ENCODE data around the gene VWA5B2. TPM values are rescaled to one million over a fixed set of nuclear protein-coding genes. Genes with fewer than 3 reads are reported as not detected.

VWA5B2 gene
- total RNA-seq, 1 donor from 2014 or later: 0.32 TPM

- Histone ChIP-seq H3K9me3 (no peaks in the 10 kb centered on the region), H3K27ac (peak overlapping the region; percentile 87 to 93), H3K4me3 (peak overlapping the region; percentile 91 to 97), H3K36me3 (peaks cover 58 to 66% of the 10 kb centered on the region in 2 donors), H3K27me3 (no peaks in the 10 kb centered on the region), H3K4me1 (peaks cover 0 to 16% of the 10 kb centered on the region in 2 donors)
- DNase-seq (ENCODE audit: low spot score in 2 of 2): peak; percentile 98 to 100
- no peak for TF ChIP-seq CTCF (IDR thresholded peaks at IDR 0.05)
- intact Hi-C loops (cut with DNase I): loop anchor here (1.0 to 5.0 kb wide), 8 partner anchors 9 to 177 kb away; partner anchors contain the start of genes ABCC5, CLCN2, EEF1AKMT4 and EIF2B5
Measured at GRCh38 chr3:184185461-184186183, 43.8 kb upstream of the VWA5B2 start.

GRCh38 chr3:184186184-184186901 lies 43.0 kb upstream of the VWA5B2 start, which contains the start of gene ABCF3:
Gene ABCF3, plus strand, starts transcription at chr3:184186199. Its CDS starts 9 bp downstream, at chr3:184186208.
- Histone ChIP-seq H3K27ac (peak within 1 kb of the TSS; percentile 87 to 93), H3K27me3 (no peaks in the 10 kb centered on the region), H3K9me3 (no peaks in the 10 kb centered on the region), H3K4me3 (peak within 1 kb of the TSS; percentile 91 to 97), H3K4me1 (peaks cover 0 to 16% of the 10 kb centered on the region in 2 donors), H3K36me3 (peaks cover 58 to 66% of the 10 kb centered on the region in 2 donors)
- intact Hi-C loops (cut with DNase I): loop anchor here (1.0 to 5.0 kb wide), 6 partner anchors 10 to 176 kb away; partner anchors contain the start of genes ABCC5, CLCN2, EEF1AKMT4 and FAM131A
- peak in 1 of 2 donors; percentile 80 for DNase-seq (ENCODE audit: low spot score in 2 of 2)
- no peak for TF ChIP-seq CTCF (IDR thresholded peaks at IDR 0.05)

GRCh38 chr3:184186902-184187207 lies 42.5 kb upstream of the VWA5B2 start:
- Histone ChIP-seq H3K9me3 (no peaks in the 10 kb centered on the region), H3K4me1 (peaks cover 0 to 16% of the 10 kb centered on the region in 2 donors), H3K27me3 (no peaks in the 10 kb centered on the region), H3K4me3 (peak overlapping the region; percentile 91 to 97), H3K36me3 (peaks cover 58 to 66% of the 10 kb centered on the region in 2 donors), H3K27ac (peak overlapping the region; percentile 87 to 93)
- intact Hi-C loops (cut with DNase I): loop anchor here (1.0 to 5.0 kb wide), 6 partner anchors 11 to 175 kb away; partner anchors contain the start of genes ABCC5, CLCN2, EEF1AKMT4 and FAM131A
- no peak for TF ChIP-seq CTCF (IDR thresholded peaks at IDR 0.05)
- DNase-seq (ENCODE audit: low spot score in 2 of 2): no peak

GRCh38 chr3:184188080-184188479 lies 41.3 kb upstream of the VWA5B2 start:
- Histone ChIP-seq H3K4me3 (no peak overlapping the region), H3K27ac (no peak overlapping the region), H3K27me3 (no peaks in the 10 kb centered on the region), H3K4me1 (peaks cover 0 to 16% of the 10 kb centered on the region in 2 donors), H3K9me3 (no peaks in the 10 kb centered on the region), H3K36me3 (peaks cover 59 to 66% of the 10 kb centered on the region in 2 donors)
- no peak for TF ChIP-seq CTCF (IDR thresholded peaks at IDR 0.05)
- intact Hi-C loops (cut with DNase I): loop anchor here (5.0 kb wide), 3 partner anchors 149 to 174 kb away; partner anchors contain the start of genes ABCC5, CLCN2, FAM131A and POLR2H
- DNase-seq (ENCODE audit: low spot score in 2 of 2): no peak

- no peaks in the 10 kb centered on the region for H3K27me3 ChIP-seq
- intact Hi-C loops (cut with DNase I): loop anchor here (5.0 kb wide), 3 partner anchors 148 to 173 kb away; partner anchors contain the start of genes ABCC5, CLCN2, FAM131A and POLR2H
- peaks cover 59 to 69% of the 10 kb centered on the region in 2 donors for H3K36me3 ChIP-seq
- no peak overlapping the region for H3K27ac ChIP-seq
- no peak for DNase-seq (ENCODE audit: low spot score in 2 of 2)
- peaks cover 0 to 16% of the 10 kb centered on the region in 2 donors for H3K4me1 ChIP-seq
- H3K4me3 ChIP-seq: no peak overlapping the region
- TF ChIP-seq CTCF (IDR thresholded peaks at IDR 0.05): no peak
- H3K9me3 ChIP-seq: no peaks in the 10 kb centered on the region
Measured at GRCh38 chr3:184189421-184189820, 40.0 kb upstream of the VWA5B2 start.
